ENCODE data around the gene PIGU.

PIGU gene

DNA sequence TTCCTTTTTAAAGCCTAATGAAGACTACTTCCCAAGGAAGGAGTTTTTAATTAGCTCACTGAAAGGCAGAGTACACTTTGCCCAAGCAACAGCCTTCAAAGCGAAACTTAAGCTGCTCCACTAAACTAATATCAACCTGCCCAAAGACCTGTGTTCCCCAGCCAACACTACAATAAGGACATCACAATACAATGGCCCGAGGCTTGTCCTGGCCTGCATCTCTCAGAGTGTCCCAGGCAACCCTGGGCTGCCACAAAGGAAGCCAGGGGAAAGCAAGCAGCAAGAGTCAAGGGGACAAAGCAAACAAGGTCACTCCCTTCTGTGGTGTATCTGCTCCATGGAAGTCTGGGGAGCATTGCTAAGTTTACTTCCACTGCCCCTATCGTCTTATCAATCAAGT lies 52.3 kb downstream of the PIGU start:
- no peak for TF ChIP-seq POLR2AphosphoS5 (IDR thresholded peaks at IDR 0.05; ENCODE audit: low read depth, low read length)
- TF ChIP-seq FOXP2 (optimal IDR thresholded peaks at IDR 0.05; ENCODE audit: borderline replicate concordance, extremely low read depth, extremely low read length, insufficient read depth): no peak
- no peak for TF ChIP-seq TAF1 (IDR thresholded peaks at IDR 0.05; ENCODE audit: borderline replicate concordance, insufficient read depth, low read length)
- no peak for TF ChIP-seq SIN3A (IDR thresholded peaks at IDR 0.05; ENCODE audit: borderline replicate concordance, insufficient read depth, low read length)
- TF ChIP-seq, protein P1, sequence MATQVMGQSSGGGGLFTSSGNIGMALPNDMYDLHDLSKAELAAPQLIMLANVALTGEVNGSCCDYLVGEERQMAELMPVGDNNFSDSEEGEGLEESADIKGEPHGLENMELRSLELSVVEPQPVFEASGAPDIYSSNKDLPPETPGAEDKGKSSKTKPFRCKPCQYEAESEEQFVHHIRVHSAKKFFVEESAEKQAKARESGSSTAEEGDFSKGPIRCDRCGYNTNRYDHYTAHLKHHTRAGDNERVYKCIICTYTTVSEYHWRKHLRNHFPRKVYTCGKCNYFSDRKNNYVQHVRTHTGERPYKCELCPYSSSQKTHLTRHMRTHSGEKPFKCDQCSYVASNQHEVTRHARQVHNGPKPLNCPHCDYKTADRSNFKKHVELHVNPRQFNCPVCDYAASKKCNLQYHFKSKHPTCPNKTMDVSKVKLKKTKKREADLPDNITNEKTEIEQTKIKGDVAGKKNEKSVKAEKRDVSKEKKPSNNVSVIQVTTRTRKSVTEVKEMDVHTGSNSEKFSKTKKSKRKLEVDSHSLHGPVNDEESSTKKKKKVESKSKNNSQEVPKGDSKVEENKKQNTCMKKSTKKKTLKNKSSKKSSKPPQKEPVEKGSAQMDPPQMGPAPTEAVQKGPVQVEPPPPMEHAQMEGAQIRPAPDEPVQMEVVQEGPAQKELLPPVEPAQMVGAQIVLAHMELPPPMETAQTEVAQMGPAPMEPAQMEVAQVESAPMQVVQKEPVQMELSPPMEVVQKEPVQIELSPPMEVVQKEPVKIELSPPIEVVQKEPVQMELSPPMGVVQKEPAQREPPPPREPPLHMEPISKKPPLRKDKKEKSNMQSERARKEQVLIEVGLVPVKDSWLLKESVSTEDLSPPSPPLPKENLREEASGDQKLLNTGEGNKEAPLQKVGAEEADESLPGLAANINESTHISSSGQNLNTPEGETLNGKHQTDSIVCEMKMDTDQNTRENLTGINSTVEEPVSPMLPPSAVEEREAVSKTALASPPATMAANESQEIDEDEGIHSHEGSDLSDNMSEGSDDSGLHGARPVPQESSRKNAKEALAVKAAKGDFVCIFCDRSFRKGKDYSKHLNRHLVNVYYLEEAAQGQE (IDR thresholded peaks at IDR 0.05; ENCODE audit: insufficient read depth in 1 of 2, low read depth in 2 of 2, low read length in 2 of 2): no peak

DNA sequence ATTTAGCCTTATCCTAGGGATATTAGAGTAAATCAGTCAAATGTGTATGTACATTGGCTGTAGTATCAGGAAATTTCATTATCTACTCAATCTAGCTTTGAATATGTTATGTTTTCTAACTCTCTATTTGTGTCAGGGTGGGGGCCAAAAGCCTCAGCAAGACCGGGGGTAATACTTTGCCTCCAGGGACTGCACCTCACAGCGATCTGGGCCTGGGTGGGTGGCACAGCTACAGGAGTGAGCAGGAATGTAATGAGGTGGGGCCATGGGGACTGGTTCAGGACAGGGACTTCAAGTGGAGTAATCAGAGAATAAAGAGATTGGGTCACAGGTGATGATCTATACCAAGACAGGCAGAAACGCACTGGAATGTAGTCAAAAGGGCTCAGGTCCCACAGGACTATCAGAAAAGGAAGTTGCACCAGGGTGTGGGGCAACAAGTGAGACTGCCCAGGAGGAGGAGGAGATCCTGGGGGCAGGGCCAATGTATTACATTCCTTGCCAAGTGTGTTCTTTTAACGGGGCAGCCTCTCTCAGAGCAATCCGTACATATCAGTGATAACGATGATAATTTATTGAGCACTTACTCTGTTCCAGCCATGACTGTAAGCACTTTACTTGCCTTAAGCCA lies 54.0 kb downstream of the PIGU start:
- TF ChIP-seq TAF1 (IDR thresholded peaks at IDR 0.05; ENCODE audit: borderline replicate concordance, insufficient read depth, low read length) (no peak), POLR2AphosphoS5 (IDR thresholded peaks at IDR 0.05; ENCODE audit: low read depth, low read length) (no peak), FOXP2 (optimal IDR thresholded peaks at IDR 0.05; ENCODE audit: borderline replicate concordance, extremely low read depth, extremely low read length, insufficient read depth) (no peak), SIN3A (IDR thresholded peaks at IDR 0.05; ENCODE audit: borderline replicate concordance, insufficient read depth, low read length) (no peak)
- TF ChIP-seq, protein P1 (IDR thresholded peaks at IDR 0.05; ENCODE audit: insufficient read depth in 1 of 2, low read depth in 2 of 2, low read length in 2 of 2): no peak

DNA sequence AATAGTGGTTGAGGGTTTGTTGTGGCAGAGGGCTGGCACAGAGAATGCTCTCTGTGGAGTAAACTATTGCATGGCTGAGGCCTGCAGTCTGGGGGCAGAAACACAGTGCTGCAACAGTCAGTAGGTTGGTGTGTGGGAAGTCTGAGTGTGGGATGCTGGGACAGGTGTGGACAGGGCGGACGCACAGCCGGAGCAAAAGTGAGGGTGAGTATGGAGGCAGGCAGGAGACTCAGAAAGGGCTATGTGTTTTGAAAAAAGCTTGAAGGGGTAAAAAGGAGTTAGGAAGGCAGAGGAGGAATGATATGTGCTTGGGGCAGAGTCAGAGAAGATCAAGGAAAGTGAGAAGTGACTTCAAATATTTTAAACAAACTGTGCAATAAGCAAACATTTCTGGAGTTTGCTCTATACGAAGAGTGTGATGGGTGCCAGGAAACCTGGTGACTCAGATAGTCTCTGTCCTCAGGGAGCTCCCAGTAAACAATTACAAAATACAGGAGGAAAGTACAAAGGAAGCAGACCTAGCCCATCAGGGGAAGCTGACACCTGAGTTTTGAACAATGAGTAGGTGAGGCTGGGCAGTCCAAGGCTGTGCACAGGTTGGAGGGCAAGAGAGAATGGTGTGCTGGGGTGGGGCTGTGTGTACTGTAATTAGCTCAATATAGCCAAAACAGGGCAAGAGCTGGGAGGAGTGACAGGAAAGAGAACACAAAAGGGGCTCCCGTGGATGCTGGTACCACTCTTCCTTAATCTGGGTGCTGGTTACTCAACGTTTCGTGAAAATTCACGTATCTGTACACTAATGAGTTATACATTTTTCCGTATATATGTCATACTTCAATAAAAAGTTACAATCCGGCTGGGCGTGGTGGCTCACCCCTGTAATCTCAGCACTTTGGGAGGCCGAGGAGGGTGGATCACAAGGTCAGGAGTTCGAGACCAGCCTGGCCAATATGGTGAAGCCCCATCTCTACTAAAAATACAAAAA lies 55.2 kb downstream of the PIGU start:
- TF ChIP-seq SIN3A (IDR thresholded peaks at IDR 0.05; ENCODE audit: borderline replicate concordance, insufficient read depth, low read length) (no peak), POLR2AphosphoS5 (IDR thresholded peaks at IDR 0.05; ENCODE audit: low read depth, low read length) (no peak), FOXP2 (optimal IDR thresholded peaks at IDR 0.05; ENCODE audit: borderline replicate concordance, extremely low read depth, extremely low read length, insufficient read depth) (no peak)
- TF ChIP-seq, protein P1 (IDR thresholded peaks at IDR 0.05; ENCODE audit: insufficient read depth in 1 of 2, low read depth in 2 of 2, low read length in 2 of 2): no peak

DNA sequence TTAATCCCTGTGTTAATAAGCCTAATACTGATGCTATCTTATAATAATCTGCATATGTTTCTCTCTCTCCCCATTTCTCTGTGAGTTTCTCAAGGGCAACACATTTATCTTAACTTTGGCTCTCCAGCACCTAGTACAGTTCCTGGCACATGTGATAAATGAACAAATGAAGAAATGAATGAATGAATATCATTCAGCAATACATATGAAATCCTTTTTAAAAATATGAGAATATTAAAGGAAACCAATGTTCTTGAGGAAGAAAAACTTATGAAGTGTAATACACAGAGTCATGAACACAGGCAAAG lies 55.9 kb downstream of the PIGU start:
- TF ChIP-seq FOXP2 (optimal IDR thresholded peaks at IDR 0.05; ENCODE audit: borderline replicate concordance, extremely low read depth, extremely low read length, insufficient read depth): no peak
- TF ChIP-seq TAF1 (IDR thresholded peaks at IDR 0.05; ENCODE audit: borderline replicate concordance, insufficient read depth, low read length): no peak
- TF ChIP-seq, protein P1 (IDR thresholded peaks at IDR 0.05; ENCODE audit: insufficient read depth in 1 of 2, low read depth in 2 of 2, low read length in 2 of 2): no peak
- TF ChIP-seq POLR2AphosphoS5 (IDR thresholded peaks at IDR 0.05; ENCODE audit: low read depth, low read length): no peak
- TF ChIP-seq SIN3A (IDR thresholded peaks at IDR 0.05; ENCODE audit: borderline replicate concordance, insufficient read depth, low read length): no peak

Measured in PFSK-1 (cell line).